T-helper 22 cell (primary cell): ENCODE data around the gene TRIM2.
A peak's percentile ranks its signal among the peaks of the same experiment; 100 is the strongest.

ENCODE experiments used
- DNase-seq: peaks from one replicate; pipeline ENCODE4 v3.0.0-alpha.2; 2020; ENCODE audit warnings: low read depth

Gene TRIM2

GRCh38 chr4:153249199-153250041 is 45.2 kb downstream of the TRIM2 start:
- DNase-seq: peak; percentile 83

GRCh38 chr4:153252122-153252521 is 47.9 kb downstream of the TRIM2 start:
- no peak for DNase-seq

GRCh38 chr4:153255233-153255632 is 51.0 kb downstream of the TRIM2 start:
- no peak for DNase-seq

GRCh38 chr4:153257151-153257620 is 52.9 kb downstream of the TRIM2 start:
- no peak for DNase-seq

- no peak for DNase-seq
These were observed 53.7 kb downstream of the TRIM2 start for GRCh38 chr4:153257991-153258390.

- no peak for DNase-seq
These were observed 54.5 kb downstream of the TRIM2 start for GRCh38 chr4:153258750-153259149.

GRCh38 chr4:153259661-153260060 is 55.4 kb downstream of the TRIM2 start:
- DNase-seq: no peak

- DNase-seq: no peak
These were observed 55.9 kb downstream of the TRIM2 start for GRCh38 chr4:153260132-153260531.

GRCh38 chr4:153260553-153261300 is 56.5 kb downstream of the TRIM2 start:
- no peak for DNase-seq

GRCh38 chr4:153261461-153261860 is 57.2 kb downstream of the TRIM2 start:
- DNase-seq: no peak

- DNase-seq: no peak
These were observed 57.7 kb downstream of the TRIM2 start for GRCh38 chr4:153261914-153262313.

- no peak for DNase-seq
These were observed 61.2 kb downstream of the TRIM2 start for GRCh38 chr4:153265306-153266047.

- DNase-seq: no peak
These were observed 62.7 kb downstream of the TRIM2 start for GRCh38 chr4:153266988-153267387.

GRCh38 chr4:153267890-153268289 is 63.6 kb downstream of the TRIM2 start:
- DNase-seq: no peak

- no peak for DNase-seq
These were observed 64.1 kb downstream of the TRIM2 start for GRCh38 chr4:153268295-153268694.

GRCh38 chr4:153269218-153269990 is 65.2 kb downstream of the TRIM2 start:
- DNase-seq: no peak

GRCh38 chr4:153270361-153270760 is 66.1 kb downstream of the TRIM2 start:
- no peak for DNase-seq

- DNase-seq: no peak
These were observed 67.6 kb downstream of the TRIM2 start for GRCh38 chr4:153271820-153272219.

- no peak for DNase-seq
These were observed 69.5 kb downstream of the TRIM2 start for GRCh38 chr4:153273751-153274150.

- no peak for DNase-seq
These were observed 70.7 kb downstream of the TRIM2 start for GRCh38 chr4:153274967-153275366.

- DNase-seq: no peak
These were observed 71.4 kb downstream of the TRIM2 start for GRCh38 chr4:153275380-153276276.
